Measurements from ENCODE around the gene LITAF.

Gene LITAF

GRCh38 chr16:11572301-11572995 is 14.3 kb downstream of the LITAF start:
- TF ChIP-seq, protein P1, sequence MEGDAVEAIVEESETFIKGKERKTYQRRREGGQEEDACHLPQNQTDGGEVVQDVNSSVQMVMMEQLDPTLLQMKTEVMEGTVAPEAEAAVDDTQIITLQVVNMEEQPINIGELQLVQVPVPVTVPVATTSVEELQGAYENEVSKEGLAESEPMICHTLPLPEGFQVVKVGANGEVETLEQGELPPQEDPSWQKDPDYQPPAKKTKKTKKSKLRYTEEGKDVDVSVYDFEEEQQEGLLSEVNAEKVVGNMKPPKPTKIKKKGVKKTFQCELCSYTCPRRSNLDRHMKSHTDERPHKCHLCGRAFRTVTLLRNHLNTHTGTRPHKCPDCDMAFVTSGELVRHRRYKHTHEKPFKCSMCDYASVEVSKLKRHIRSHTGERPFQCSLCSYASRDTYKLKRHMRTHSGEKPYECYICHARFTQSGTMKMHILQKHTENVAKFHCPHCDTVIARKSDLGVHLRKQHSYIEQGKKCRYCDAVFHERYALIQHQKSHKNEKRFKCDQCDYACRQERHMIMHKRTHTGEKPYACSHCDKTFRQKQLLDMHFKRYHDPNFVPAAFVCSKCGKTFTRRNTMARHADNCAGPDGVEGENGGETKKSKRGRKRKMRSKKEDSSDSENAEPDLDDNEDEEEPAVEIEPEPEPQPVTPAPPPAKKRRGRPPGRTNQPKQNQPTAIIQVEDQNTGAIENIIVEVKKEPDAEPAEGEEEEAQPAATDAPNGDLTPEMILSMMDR (IDR thresholded peaks at IDR 0.05; ENCODE audit: control insufficient read depth, insufficient read depth, low read depth, low read length, missing control alignments) = no peak
- DNase-seq (ENCODE audit: low read depth) = no peak
- H3K4me3 ChIP-seq (ENCODE audit: control insufficient read depth, low read depth, low read length) = no peak overlapping the region

GRCh38 chr16:11571549-11571948 is 15.2 kb downstream of the LITAF start:
- H3K4me3 ChIP-seq (ENCODE audit: control insufficient read depth, low read depth, low read length) = no peak overlapping the region
- TF ChIP-seq, protein P1 (IDR thresholded peaks at IDR 0.05; ENCODE audit: control insufficient read depth, insufficient read depth, low read depth, low read length, missing control alignments) = no peak
- no peak for DNase-seq (ENCODE audit: low read depth)

DNA sequence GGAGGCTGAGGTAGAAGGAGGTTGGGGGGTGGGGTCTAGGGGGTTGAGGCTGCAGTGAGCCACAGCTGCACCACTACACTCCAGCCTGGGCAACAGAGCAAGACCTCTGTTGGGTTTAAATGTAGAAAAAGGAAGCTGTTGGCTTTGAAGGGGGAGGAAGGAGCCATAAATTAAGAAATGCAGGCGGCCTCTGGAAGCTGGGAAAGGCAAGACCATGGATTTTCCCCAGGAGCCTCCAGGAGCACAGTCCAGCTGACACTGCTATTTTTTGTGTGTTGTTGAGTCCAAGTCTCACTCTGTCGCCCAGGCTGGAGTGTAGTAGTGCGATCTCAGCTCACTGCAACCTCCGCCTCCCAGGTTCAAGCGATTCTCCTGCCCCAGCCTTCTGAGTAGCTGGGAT is 15.9 kb downstream of the LITAF start:
- TF ChIP-seq, protein P1 (IDR thresholded peaks at IDR 0.05; ENCODE audit: control insufficient read depth, insufficient read depth, low read depth, low read length, missing control alignments) = no peak
- no peak for DNase-seq (ENCODE audit: low read depth)
- no peak overlapping the region for H3K4me3 ChIP-seq (ENCODE audit: control insufficient read depth, low read depth, low read length)

DNA sequence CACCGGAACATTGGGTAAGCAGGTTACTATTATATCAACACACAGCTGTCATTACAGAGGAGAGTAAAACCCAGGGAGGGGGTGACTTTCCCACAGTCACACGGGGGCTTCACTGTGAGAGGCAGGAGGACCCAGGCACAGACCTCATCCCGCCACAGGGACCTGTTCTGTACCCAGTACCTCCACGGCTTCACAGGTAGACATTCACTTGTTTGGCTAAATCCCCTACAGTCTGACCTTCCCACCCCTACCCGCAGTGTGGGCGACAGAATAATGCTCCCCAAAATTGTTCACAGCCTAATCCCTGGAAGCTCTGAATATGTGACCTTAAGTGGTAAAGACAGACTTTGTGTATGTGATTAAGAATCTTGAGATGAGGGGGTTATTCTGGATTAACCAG is 16.5 kb downstream of the LITAF start:
- DNase-seq (ENCODE audit: low read depth) = no peak
- TF ChIP-seq, protein P1 (IDR thresholded peaks at IDR 0.05; ENCODE audit: control insufficient read depth, insufficient read depth, low read depth, low read length, missing control alignments) = no peak
- H3K4me3 ChIP-seq (ENCODE audit: control insufficient read depth, low read depth, low read length) = no peak overlapping the region

- no peak overlapping the region for H3K4me3 ChIP-seq (ENCODE audit: control insufficient read depth, low read depth, low read length)
- no peak for DNase-seq (ENCODE audit: low read depth)
- TF ChIP-seq, protein P1 (IDR thresholded peaks at IDR 0.05; ENCODE audit: control insufficient read depth, insufficient read depth, low read depth, low read length, missing control alignments) = no peak
These were observed 20.3 kb downstream of the LITAF start for GRCh38 chr16:11566398-11566797.

DNA sequence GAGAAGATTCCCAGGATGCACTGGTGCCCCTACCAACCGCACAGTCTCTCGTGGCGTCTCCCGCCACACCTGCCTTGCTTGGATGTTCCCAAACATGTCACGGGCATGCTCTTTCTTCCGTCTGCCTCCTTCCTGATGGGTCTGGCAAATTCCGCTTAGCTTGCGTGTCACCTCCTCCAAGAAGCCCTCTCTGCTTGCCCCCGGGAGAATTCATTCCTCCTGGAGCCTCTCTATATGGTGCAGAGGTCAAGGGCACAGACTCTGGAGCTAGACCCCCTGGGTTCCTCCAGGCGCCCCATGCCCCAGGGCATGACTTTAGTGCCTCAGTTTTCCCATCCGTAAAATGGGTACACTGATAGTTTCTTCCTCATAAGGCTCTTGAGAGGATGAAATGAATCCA is 21.1 kb downstream of the LITAF start:
- TF ChIP-seq, protein P1 (IDR thresholded peaks at IDR 0.05; ENCODE audit: control insufficient read depth, insufficient read depth, low read depth, low read length, missing control alignments) = no peak
- no peak for DNase-seq (ENCODE audit: low read depth)
- H3K4me3 ChIP-seq (ENCODE audit: control insufficient read depth, low read depth, low read length) = no peak overlapping the region

Data from AG09309 (cell line).